ENCODE data around the gene CER1. TPM values are rescaled to one million over a fixed set of nuclear protein-coding genes. Genes with fewer than 3 reads are reported as not detected.
A peak's percentile ranks its signal among the peaks of the same experiment; 100 is the strongest.

Gene CER1
- polyA plus RNA-seq, 1 of the 3 experiments (the other 2 are of a cell fraction), result not detected

DNA sequence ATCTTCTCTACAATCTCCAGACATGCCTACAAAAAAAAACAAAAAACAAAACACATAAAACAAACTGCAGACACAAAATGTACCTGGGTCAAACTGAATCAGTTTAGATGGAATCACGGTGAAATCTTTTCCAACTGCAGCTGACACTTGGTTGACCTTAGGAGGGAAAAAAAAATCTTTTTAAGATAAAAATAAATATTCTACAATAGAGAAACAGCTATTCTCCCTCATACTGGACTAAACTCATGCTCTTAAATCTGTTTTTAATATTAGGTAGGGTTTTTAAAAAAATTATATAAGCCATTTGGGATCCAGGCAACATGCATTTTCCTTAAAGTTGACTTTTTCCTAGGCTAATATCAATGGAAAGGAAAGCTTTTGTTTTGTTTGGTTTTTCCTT lies 33.8 kb upstream of the CER1 start:
- Histone ChIP-seq H3K4me2 (no peak overlapping the region), H2AFZ (ENCODE audit: low read depth) (no peak overlapping the region), H3K27ac (ENCODE audit: low read depth in 2 of 2, low read length in 1 of 2) (peak overlapping the region in 1 of 2 experiments; percentile 45; a peak in 2 of 4 replicates), H3K9ac (no peak overlapping the region), H3K27me3 (ENCODE audit: insufficient read depth) (no peaks in the 10 kb centered on the region; the same call in 1 of the 2 replicates), H3K4me3 (ENCODE audit: low read depth in 2 of 2, low read length in 1 of 2) (no peak overlapping the region), H3K9me3 (no peaks in the 10 kb centered on the region), H3F3A (replicated peaks; ENCODE audit: insufficient read depth) (no peaks in the 10 kb centered on the region), H3K9me2 (no peaks in the 10 kb centered on the region), H3K79me2 (ENCODE audit: insufficient read depth) (no peaks in the 10 kb centered on the region), H4K20me1 (ENCODE audit: insufficient read depth) (no peaks in the 10 kb centered on the region), H3K36me3 (replicated peaks in 1 of 2; ENCODE audit: control insufficient read depth in 1 of 2, insufficient read depth in 2 of 2, low read length in 1 of 2) (no peaks in the 10 kb centered on the region), H3K4me1 (ENCODE audit: control insufficient read depth in 1 of 2, insufficient read depth in 2 of 2, low read depth in 1 of 2, low read length in 1 of 2) (peaks cover 0 to 15% of the 10 kb centered on the region in 2 experiments; a peak in 2 of 4 replicates)
- ChIA-PET CTCF (interaction anchor here (0.9 to 5.9 kb wide), 3 partner anchors 13 to 403 kb away, joined by 3 to 25 read pairs (median 5); no protein-coding TSS in a partner anchor), POLR2A (no interaction called here)
- 26% methylated on average over 1 of the region's 1 CpG for WGBS (ENCODE audit: low lambda C conversion rate)
- TF ChIP-seq, protein P1, sequence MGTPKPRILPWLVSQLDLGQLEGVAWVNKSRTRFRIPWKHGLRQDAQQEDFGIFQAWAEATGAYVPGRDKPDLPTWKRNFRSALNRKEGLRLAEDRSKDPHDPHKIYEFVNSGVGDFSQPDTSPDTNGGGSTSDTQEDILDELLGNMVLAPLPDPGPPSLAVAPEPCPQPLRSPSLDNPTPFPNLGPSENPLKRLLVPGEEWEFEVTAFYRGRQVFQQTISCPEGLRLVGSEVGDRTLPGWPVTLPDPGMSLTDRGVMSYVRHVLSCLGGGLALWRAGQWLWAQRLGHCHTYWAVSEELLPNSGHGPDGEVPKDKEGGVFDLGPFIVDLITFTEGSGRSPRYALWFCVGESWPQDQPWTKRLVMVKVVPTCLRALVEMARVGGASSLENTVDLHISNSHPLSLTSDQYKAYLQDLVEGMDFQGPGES (IDR thresholded peaks at IDR 0.05; ENCODE audit: low read depth, low read length), result no peak
- TF ChIP-seq GATA2 (CRISPR knock-in tag; IDR thresholded peaks at IDR 0.05), result peak; percentile 42
- TF ChIP-seq EP300 (IDR thresholded peaks at IDR 0.05; ENCODE audit: borderline replicate concordance in 1 of 2, low read depth in 1 of 2, low read length in 1 of 2), result peak in 1 of 2 experiments; percentile 13; a peak in 1 of 4 replicates
- no peak for DNase-seq

DNA sequence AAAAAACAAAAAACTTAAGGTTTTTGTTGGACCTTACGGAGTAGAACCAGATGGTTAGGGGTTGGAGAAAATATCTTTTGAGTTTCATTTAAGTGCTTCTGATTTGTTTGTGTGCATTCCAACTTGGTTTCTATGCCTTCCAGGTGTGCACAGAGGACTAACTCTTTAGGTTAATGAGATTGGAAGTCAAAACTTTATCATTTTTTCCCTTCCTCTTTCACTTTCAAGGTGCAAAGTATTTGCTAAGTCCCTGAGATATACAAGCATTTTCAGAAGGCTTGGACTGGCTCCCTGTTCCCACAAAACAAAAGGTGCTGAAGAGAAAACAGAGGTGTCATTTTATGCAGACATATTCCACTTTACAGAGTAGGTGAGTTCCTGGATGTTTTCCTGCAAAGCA lies 30.3 kb upstream of the CER1 start:
- H2AFZ ChIP-seq (ENCODE audit: low read depth), result no peak overlapping the region
- TF ChIP-seq SMC3 (IDR thresholded peaks at IDR 0.05; ENCODE audit: low read depth, low read length) (no peak), CHD2 (IDR thresholded peaks at IDR 0.05; ENCODE audit: low read length, partially characterized antibody) (no peak), NFIC (IDR thresholded peaks at IDR 0.05; ENCODE audit: borderline replicate concordance) (no peak), EZH2phosphoT487 (IDR thresholded peaks at IDR 0.05; ENCODE audit: borderline replicate concordance, low read depth) (no peak), SIN3A (IDR thresholded peaks at IDR 0.05; ENCODE audit: borderline replicate concordance, low read depth, low read length) (no peak), FOXJ3 (CRISPR knock-in tag; IDR thresholded peaks at IDR 0.05) (no peak), GATA2 (CRISPR knock-in tag; IDR thresholded peaks at IDR 0.05) (no peak), FOSL2 (IDR thresholded peaks at IDR 0.05; ENCODE audit: borderline replicate concordance, low read depth) (no peak), GABPA (IDR thresholded peaks at IDR 0.05; ENCODE audit: low read depth) (no peak)
- TF ChIP-seq, protein P2, sequence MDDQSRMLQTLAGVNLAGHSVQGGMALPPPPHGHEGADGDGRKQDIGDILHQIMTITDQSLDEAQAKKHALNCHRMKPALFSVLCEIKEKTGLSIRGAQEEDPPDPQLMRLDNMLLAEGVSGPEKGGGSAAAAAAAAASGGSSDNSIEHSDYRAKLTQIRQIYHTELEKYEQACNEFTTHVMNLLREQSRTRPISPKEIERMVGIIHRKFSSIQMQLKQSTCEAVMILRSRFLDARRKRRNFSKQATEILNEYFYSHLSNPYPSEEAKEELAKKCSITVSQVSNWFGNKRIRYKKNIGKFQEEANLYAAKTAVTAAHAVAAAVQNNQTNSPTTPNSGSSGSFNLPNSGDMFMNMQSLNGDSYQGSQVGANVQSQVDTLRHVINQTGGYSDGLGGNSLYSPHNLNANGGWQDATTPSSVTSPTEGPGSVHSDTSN (IDR thresholded peaks at IDR 0.05), result no peak
- TF ChIP-seq, protein P3, sequence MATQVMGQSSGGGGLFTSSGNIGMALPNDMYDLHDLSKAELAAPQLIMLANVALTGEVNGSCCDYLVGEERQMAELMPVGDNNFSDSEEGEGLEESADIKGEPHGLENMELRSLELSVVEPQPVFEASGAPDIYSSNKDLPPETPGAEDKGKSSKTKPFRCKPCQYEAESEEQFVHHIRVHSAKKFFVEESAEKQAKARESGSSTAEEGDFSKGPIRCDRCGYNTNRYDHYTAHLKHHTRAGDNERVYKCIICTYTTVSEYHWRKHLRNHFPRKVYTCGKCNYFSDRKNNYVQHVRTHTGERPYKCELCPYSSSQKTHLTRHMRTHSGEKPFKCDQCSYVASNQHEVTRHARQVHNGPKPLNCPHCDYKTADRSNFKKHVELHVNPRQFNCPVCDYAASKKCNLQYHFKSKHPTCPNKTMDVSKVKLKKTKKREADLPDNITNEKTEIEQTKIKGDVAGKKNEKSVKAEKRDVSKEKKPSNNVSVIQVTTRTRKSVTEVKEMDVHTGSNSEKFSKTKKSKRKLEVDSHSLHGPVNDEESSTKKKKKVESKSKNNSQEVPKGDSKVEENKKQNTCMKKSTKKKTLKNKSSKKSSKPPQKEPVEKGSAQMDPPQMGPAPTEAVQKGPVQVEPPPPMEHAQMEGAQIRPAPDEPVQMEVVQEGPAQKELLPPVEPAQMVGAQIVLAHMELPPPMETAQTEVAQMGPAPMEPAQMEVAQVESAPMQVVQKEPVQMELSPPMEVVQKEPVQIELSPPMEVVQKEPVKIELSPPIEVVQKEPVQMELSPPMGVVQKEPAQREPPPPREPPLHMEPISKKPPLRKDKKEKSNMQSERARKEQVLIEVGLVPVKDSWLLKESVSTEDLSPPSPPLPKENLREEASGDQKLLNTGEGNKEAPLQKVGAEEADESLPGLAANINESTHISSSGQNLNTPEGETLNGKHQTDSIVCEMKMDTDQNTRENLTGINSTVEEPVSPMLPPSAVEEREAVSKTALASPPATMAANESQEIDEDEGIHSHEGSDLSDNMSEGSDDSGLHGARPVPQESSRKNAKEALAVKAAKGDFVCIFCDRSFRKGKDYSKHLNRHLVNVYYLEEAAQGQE (IDR thresholded peaks at IDR 0.05; ENCODE audit: low read depth, low read length), result no peak
- WGBS (ENCODE audit: low lambda C conversion rate), result 33% methylated on average over 1 of the region's 1 CpG
- no peaks in the 10 kb centered on the region for H3F3A ChIP-seq (replicated peaks; ENCODE audit: insufficient read depth)
- POLR2A ChIA-PET, result no interaction called here
- H3K27ac ChIP-seq (ENCODE audit: low read depth in 2 of 2, low read length in 1 of 2), result no peak overlapping the region; a peak in 1 of 4 replicates
- no peaks in the 10 kb centered on the region for H3K9me2 ChIP-seq
- H3K27me3 ChIP-seq (ENCODE audit: insufficient read depth), result no peaks in the 10 kb centered on the region; the same call in 1 of the 2 replicates
- no peaks in the 10 kb centered on the region for H3K36me3 ChIP-seq (replicated peaks in 1 of 2; ENCODE audit: control insufficient read depth in 1 of 2, insufficient read depth in 2 of 2, low read length in 1 of 2)
- H3K79me2 ChIP-seq (ENCODE audit: insufficient read depth), result no peaks in the 10 kb centered on the region
- H3K9me3 ChIP-seq, result no peaks in the 10 kb centered on the region
- peaks cover 0 to 11% of the 10 kb centered on the region in 2 experiments; a peak in 2 of 4 replicates for H3K4me1 ChIP-seq (ENCODE audit: control insufficient read depth in 1 of 2, insufficient read depth in 2 of 2, low read depth in 1 of 2, low read length in 1 of 2)
- CTCF ChIA-PET, result interaction anchor here (5.9 kb wide), 1 partner anchor 16 kb away, joined by 25 read pairs; no protein-coding TSS in a partner anchor
- DNase-seq, result no peak
- H3K9ac ChIP-seq, result no peak overlapping the region
- no peaks in the 10 kb centered on the region for H4K20me1 ChIP-seq (ENCODE audit: insufficient read depth)
- H3K4me3 ChIP-seq (ENCODE audit: low read depth in 2 of 2, low read length in 1 of 2), result no peak overlapping the region
- no peak overlapping the region for H3K4me2 ChIP-seq

All from SK-N-SH (cell line).